Trophoblast cell (in vitro differentiated cells and primary cell): ENCODE data around the gene COPG1.

Experiments used
- DNase-seq, 2 donors: peaks; one replicate each; pipeline ENCODE4 v3.0.0-alpha.2; 2016
- H2AFZ ChIP-seq: 2 replicates; pipeline ENCODE4 v1.6.1; 2013; ENCODE audit warnings: low read length, moderate library complexity, mild to moderate bottlenecking; ENCODE audit not compliant: insufficient read depth, poor library complexity
- H2AK5ac ChIP-seq: 2 replicates; pipeline ENCODE4 v1.6.1; 2013; ENCODE audit warnings: mild to moderate bottlenecking, low read length
- H2BK120ac ChIP-seq: 2 replicates; pipeline ENCODE4 v1.6.1; 2013; ENCODE audit warnings: low read length, mild to moderate bottlenecking, moderate library complexity; ENCODE audit not compliant: insufficient read depth, poor library complexity
- H2BK12ac ChIP-seq: 2 replicates; pipeline ENCODE4 v1.6.1; 2013; ENCODE audit warnings: mild to moderate bottlenecking, low read length, moderate library complexity
- H2BK5ac ChIP-seq: 2 replicates; pipeline ENCODE4 v1.6.1; 2013; ENCODE audit warnings: low read length, low read depth, moderate library complexity, mild to moderate bottlenecking; ENCODE audit not compliant: poor library complexity
- H3K14ac ChIP-seq: 2 replicates; pipeline ENCODE4 v1.6.1; 2013; ENCODE audit warnings: mild to moderate bottlenecking, low read length
- H3K18ac ChIP-seq: 2 replicates; pipeline ENCODE4 v1.6.1; 2013; ENCODE audit warnings: mild to moderate bottlenecking, low read length
- H3K23ac ChIP-seq: 2 replicates; pipeline ENCODE4 v1.6.1; 2013; ENCODE audit warnings: low read length
- H3K27ac ChIP-seq: 2 replicates; pipeline ENCODE4 v1.5.1; 2013; ENCODE audit warnings: low read depth, mild to moderate bottlenecking, inconsistent platforms, low read length, moderate library complexity
- H3K27me3 ChIP-seq: 2 replicates; pipeline ENCODE4 v1.6.1; 2013; ENCODE audit warnings: inconsistent platforms, mild to moderate bottlenecking, low read length, moderate library complexity; ENCODE audit not compliant: insufficient read depth
- H3K36me3 ChIP-seq, 2 experiments: 1 replicate in 1 of 2; 2 replicates in 1 of 2; pipeline ENCODE4 v1.6.1; 2013; ENCODE audit warnings: low read length in 2 of 2, mild to moderate bottlenecking in 2 of 2, moderate library complexity in 1 of 2; ENCODE audit not compliant: insufficient read depth in 2 of 2, control insufficient read depth in 1 of 2
- H3K4ac ChIP-seq: 2 replicates; pipeline ENCODE4 v1.6.1; 2013; ENCODE audit warnings: low read depth, mild to moderate bottlenecking, low read length, moderate library complexity
- H3K4me1 ChIP-seq, 2 experiments: 1 replicate in 1 of 2; 2 replicates in 1 of 2; pipeline ENCODE4 v1.6.1; 2013; ENCODE audit warnings: low read length in 2 of 2, mild to moderate bottlenecking in 2 of 2, moderate library complexity in 1 of 2; ENCODE audit not compliant: insufficient read depth in 2 of 2, control insufficient read depth in 1 of 2
- H3K4me2 ChIP-seq: 2 replicates; pipeline ENCODE4 v1.6.1; 2013; ENCODE audit warnings: inconsistent platforms, mild to moderate bottlenecking, low read length, moderate library complexity
- H3K4me3 ChIP-seq: 2 replicates; pipeline ENCODE4 v1.5.1; 2013; ENCODE audit warnings: mild to moderate bottlenecking, low read depth, low read length, inconsistent platforms
- H3K79me1 ChIP-seq: one replicate; pipeline ENCODE4 v1.6.1; 2013; ENCODE audit warnings: low read length
- H3K79me2 ChIP-seq: 2 replicates; pipeline ENCODE4 v1.6.1; 2013; ENCODE audit warnings: low read length, mild to moderate bottlenecking; ENCODE audit not compliant: control insufficient read depth, insufficient read depth, poor library complexity
- H3K9ac ChIP-seq: 2 replicates; pipeline ENCODE4 v1.6.1; 2013; ENCODE audit warnings: mild to moderate bottlenecking, low read length
- H3K9me3 ChIP-seq: 2 replicates; pipeline ENCODE4 v1.6.1; 2013; ENCODE audit warnings: low read depth, mild to moderate bottlenecking, control low read depth, inconsistent platforms, low read length; ENCODE audit not compliant: insufficient read depth
- H4K12ac ChIP-seq: 2 replicates; pipeline ENCODE4 v1.6.1; 2013; ENCODE audit warnings: low read depth, mild to moderate bottlenecking, low read length, moderate library complexity
- H4K8ac ChIP-seq: 2 replicates; pipeline ENCODE4 v1.6.1; 2013; ENCODE audit warnings: low read depth, mild to moderate bottlenecking, low read length, moderate library complexity
- H4K91ac ChIP-seq: one replicate; pipeline ENCODE4 v1.6.1; 2013; ENCODE audit warnings: low read depth, mild to moderate bottlenecking, low read length, moderate library complexity
- WGBS: extraction: QIAGEN DNeasy Blood & Tissue Kit; methylation state at CpG from one replicate; pipeline ENCODE4 v1.1.7; 2013; ENCODE audit warnings: missing lambda C conversion rate; ENCODE audit not compliant: insufficient read length, insufficient coverage; ENCODE audit errors: extremely low coverage; 5-methylcytosine and 5-hydroxymethylcytosine counted together

The COPG1 gene

GRCh38 chr3:129310111-129311011 is 61.0 kb downstream of the COPG1 start:
- H3K4me3 ChIP-seq: no peak overlapping the region
- H3K79me2 ChIP-seq: peaks cover 3% of the 10 kb centered on the region
- H2AFZ ChIP-seq: no peak overlapping the region
- H3K9me3 ChIP-seq: no peaks in the 10 kb centered on the region
- H3K27ac ChIP-seq: peak overlapping the region; percentile 40
- H2BK12ac ChIP-seq: no peak overlapping the region
- peak overlapping the region; percentile 2 for H3K4me2 ChIP-seq
- no peak overlapping the region for H3K4ac ChIP-seq
- no peak overlapping the region for H3K18ac ChIP-seq
- H3K9ac ChIP-seq: no peak overlapping the region
- H2AK5ac ChIP-seq: no peak overlapping the region
- no peaks in the 10 kb centered on the region for H3K27me3 ChIP-seq
- H2BK120ac ChIP-seq: no peak overlapping the region
- H3K23ac ChIP-seq: no peak overlapping the region
- H4K91ac ChIP-seq: peak overlapping the region; percentile 28
- H2BK5ac ChIP-seq: no peak overlapping the region
- H3K14ac ChIP-seq: no peak overlapping the region
- H3K4me1 ChIP-seq: peaks cover 17 to 25% of the 10 kb centered on the region in 2 experiments
- WGBS: no CpG with 5 or more reads among the region's 7 CpGs
- H3K36me3 ChIP-seq: peaks cover 0 to 3% of the 10 kb centered on the region in 2 experiments
- H3K79me1 ChIP-seq: peaks cover 9% of the 10 kb centered on the region
- DNase-seq: peak; percentile 61 to 75
- H4K12ac ChIP-seq: no peak overlapping the region
- H4K8ac ChIP-seq: no peak overlapping the region

DNA sequence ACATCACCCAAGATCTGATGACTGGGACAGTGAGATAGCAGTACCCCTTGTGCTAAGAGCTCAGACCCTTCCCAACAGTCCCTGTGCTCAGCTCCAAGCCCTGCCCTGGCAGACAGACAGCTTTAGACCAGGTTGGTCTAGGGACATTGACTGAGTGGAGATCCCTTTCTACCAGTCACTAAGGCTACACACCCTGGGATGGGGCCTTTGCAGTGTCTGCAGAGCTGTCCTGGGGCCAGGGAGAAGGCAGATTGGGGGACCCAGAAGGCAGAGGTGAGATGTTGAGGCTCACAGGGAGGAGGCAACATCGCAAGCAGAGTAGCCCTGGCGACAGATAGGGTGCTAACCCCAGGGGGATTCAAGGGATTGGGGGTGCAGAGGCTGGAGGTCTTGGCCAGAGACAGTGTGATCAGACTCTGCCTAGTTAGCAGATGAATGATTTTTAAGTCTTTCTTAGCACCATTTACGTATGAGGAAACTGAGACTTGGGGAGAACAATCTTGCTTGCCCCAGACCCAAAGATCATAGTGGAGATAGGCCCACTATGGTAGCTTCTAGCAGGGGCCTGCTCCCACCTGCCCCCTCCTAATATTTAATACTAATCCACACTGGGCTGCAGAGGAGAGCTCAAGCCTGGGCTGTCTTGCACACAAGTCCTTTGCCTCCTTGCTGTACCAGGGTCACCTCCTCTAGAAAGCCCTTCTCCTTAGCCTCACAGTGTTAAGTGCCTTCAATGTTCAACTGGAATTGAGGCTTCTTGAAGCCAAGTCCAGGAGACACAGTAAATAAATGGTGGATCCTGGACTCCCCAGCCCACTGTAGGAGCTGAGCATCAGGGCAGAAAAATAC is 61.9 kb downstream of the COPG1 start:
- Histone ChIP-seq H3K27me3 (no peaks in the 10 kb centered on the region), H2AK5ac (no peak overlapping the region), H3K4me2 (no peak overlapping the region), H3K14ac (no peak overlapping the region), H4K91ac (no peak overlapping the region), H3K79me1 (peaks cover 13% of the 10 kb centered on the region), H3K4me1 (peaks cover 17 to 24% of the 10 kb centered on the region in 2 experiments), H3K9ac (no peak overlapping the region), H2BK12ac (no peak overlapping the region), H2BK120ac (no peak overlapping the region), H3K4me3 (no peak overlapping the region), H3K4ac (no peak overlapping the region), H3K23ac (no peak overlapping the region), H3K18ac (no peak overlapping the region), H3K9me3 (no peaks in the 10 kb centered on the region), H3K27ac (no peak overlapping the region), H4K12ac (no peak overlapping the region), H3K36me3 (peaks cover 0 to 3% of the 10 kb centered on the region in 2 experiments), H3K79me2 (peaks cover 8% of the 10 kb centered on the region), H4K8ac (no peak overlapping the region), H2AFZ (no peak overlapping the region), H2BK5ac (no peak overlapping the region)
- WGBS: no CpG with 5 or more reads among the region's 3 CpGs
- no peak for DNase-seq

DNA sequence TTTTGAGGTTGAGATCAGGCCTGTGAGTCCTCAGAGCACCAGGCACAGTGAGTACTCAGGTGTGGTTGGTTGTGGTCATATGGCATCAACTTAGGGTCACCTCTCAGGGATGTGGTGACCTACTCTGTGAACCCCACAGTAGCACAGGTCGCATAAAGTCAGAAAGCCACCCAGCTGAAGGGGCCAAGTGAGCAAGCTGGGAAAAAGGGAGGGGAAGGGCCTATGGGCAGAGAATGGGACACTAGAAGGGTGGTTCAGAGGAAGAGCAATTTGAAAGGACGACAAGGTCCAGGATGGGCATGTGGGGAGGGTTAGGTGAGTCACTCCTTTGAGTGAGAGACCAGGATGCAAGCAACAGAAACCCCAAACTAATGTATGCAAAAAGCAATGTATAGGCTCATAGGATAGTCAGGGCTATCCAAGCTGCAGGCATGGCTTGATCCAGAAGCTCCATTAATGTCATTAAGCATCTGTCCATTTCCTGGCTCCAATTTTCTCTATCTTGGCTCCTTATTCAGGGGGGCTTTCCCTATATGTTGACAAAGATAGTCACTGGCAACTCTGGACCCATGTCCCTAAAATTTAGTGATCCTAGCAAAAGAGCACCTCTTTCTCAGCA is 62.7 kb downstream of the COPG1 start:
- peaks cover 8% of the 10 kb centered on the region for H3K79me2 ChIP-seq
- no peaks in the 10 kb centered on the region for H3K9me3 ChIP-seq
- peaks cover 13% of the 10 kb centered on the region for H3K79me1 ChIP-seq
- H3K4me1 ChIP-seq: peaks cover 17 to 26% of the 10 kb centered on the region in 2 experiments
- H2BK120ac ChIP-seq: no peak overlapping the region
- no peak overlapping the region for H3K9ac ChIP-seq
- H3K23ac ChIP-seq: no peak overlapping the region
- H3K36me3 ChIP-seq: no peaks in the 10 kb centered on the region
- DNase-seq: no peak
- H3K18ac ChIP-seq: no peak overlapping the region
- H4K91ac ChIP-seq: no peak overlapping the region
- no peak overlapping the region for H2AK5ac ChIP-seq
- H4K8ac ChIP-seq: no peak overlapping the region
- H3K4me3 ChIP-seq: no peak overlapping the region
- H4K12ac ChIP-seq: no peak overlapping the region
- H3K27ac ChIP-seq: no peak overlapping the region
- H2AFZ ChIP-seq: no peak overlapping the region
- H2BK5ac ChIP-seq: no peak overlapping the region
- H3K4me2 ChIP-seq: no peak overlapping the region
- no CpG with 5 or more reads among the region's 2 CpGs for WGBS
- no peak overlapping the region for H3K4ac ChIP-seq
- no peak overlapping the region for H2BK12ac ChIP-seq
- no peak overlapping the region for H3K14ac ChIP-seq
- H3K27me3 ChIP-seq: no peaks in the 10 kb centered on the region

- H4K91ac ChIP-seq: no peak overlapping the region
- no peak overlapping the region for H3K4ac ChIP-seq
- no peak overlapping the region for H3K23ac ChIP-seq
- no peak overlapping the region for H3K9ac ChIP-seq
- no peak overlapping the region for H3K4me2 ChIP-seq
- no peak overlapping the region for H2BK5ac ChIP-seq
- H3K79me2 ChIP-seq: peaks cover 8% of the 10 kb centered on the region
- no peak overlapping the region for H2BK120ac ChIP-seq
- no peak overlapping the region for H3K18ac ChIP-seq
- no peak overlapping the region for H3K4me3 ChIP-seq
- H4K12ac ChIP-seq: no peak overlapping the region
- no peak overlapping the region for H3K27ac ChIP-seq
- H3K14ac ChIP-seq: no peak overlapping the region
- peaks cover 13% of the 10 kb centered on the region for H3K79me1 ChIP-seq
- H4K8ac ChIP-seq: no peak overlapping the region
- no peaks in the 10 kb centered on the region for H3K9me3 ChIP-seq
- H2AK5ac ChIP-seq: no peak overlapping the region
- H2AFZ ChIP-seq: no peak overlapping the region
- no peaks in the 10 kb centered on the region for H3K36me3 ChIP-seq
- H3K4me1 ChIP-seq: peaks cover 17 to 26% of the 10 kb centered on the region in 2 experiments
- H2BK12ac ChIP-seq: no peak overlapping the region
- H3K27me3 ChIP-seq: no peaks in the 10 kb centered on the region
- peak in 1 of 2 donors; percentile 19 for DNase-seq
These were observed 63.4 kb downstream of the COPG1 start for GRCh38 chr3:129312671-129313414.
